ENCODE measurements around the gene RNF7. TPM values are rescaled to one million over a fixed set of nuclear protein-coding genes. Genes with fewer than 3 reads are reported as not detected.

Gene RNF7
- total RNA-seq, 1 donor, result 48.1 TPM

GRCh38 chr3:141795276-141795675 lies 57.2 kb downstream of the RNF7 start:
- Histone ChIP-seq H2AFZ (ENCODE audit: low read length) (no peak overlapping the region), H3K27me3 (ENCODE audit: insufficient read depth, low read length) (no peaks in the 10 kb centered on the region), H3K27ac (ENCODE audit: low read depth, low read length) (no peak overlapping the region), H3K36me3 (ENCODE audit: insufficient read depth, low read length) (no peaks in the 10 kb centered on the region), H3K4me2 (ENCODE audit: insufficient read depth, low read length) (no peak overlapping the region), H3K9me3 (ENCODE audit: low read depth, low read length) (no peaks in the 10 kb centered on the region), H4K20me1 (ENCODE audit: insufficient read depth, low read length) (no peaks in the 10 kb centered on the region), H3K4me1 (ENCODE audit: insufficient read depth, low read length) (peaks cover 3% of the 10 kb centered on the region), H3K79me2 (ENCODE audit: insufficient read depth, low read length) (no peaks in the 10 kb centered on the region), H3K4me3 (ENCODE audit: insufficient read depth, low read length) (no peak overlapping the region)
- TF ChIP-seq CTCF (IDR thresholded peaks at IDR 0.05; ENCODE audit: extremely low read depth, low read depth, low read length), result no peak
- no peak for DNase-seq (ENCODE audit: insufficient read length, low spot score, missing footprints)

- TF ChIP-seq CTCF (IDR thresholded peaks at IDR 0.05; ENCODE audit: extremely low read depth, low read depth, low read length), result no peak
- no peak overlapping the region for H3K4me2 ChIP-seq (ENCODE audit: insufficient read depth, low read length)
- no peak overlapping the region for H3K27ac ChIP-seq (ENCODE audit: low read depth, low read length)
- no peaks in the 10 kb centered on the region for H3K79me2 ChIP-seq (ENCODE audit: insufficient read depth, low read length)
- no peaks in the 10 kb centered on the region for H3K9me3 ChIP-seq (ENCODE audit: low read depth, low read length)
- H3K36me3 ChIP-seq (ENCODE audit: insufficient read depth, low read length), result no peaks in the 10 kb centered on the region
- peaks cover 3% of the 10 kb centered on the region for H3K4me1 ChIP-seq (ENCODE audit: insufficient read depth, low read length)
- H4K20me1 ChIP-seq (ENCODE audit: insufficient read depth, low read length), result no peaks in the 10 kb centered on the region
- H3K27me3 ChIP-seq (ENCODE audit: insufficient read depth, low read length), result no peaks in the 10 kb centered on the region
- no peak for DNase-seq (ENCODE audit: insufficient read length, low spot score, missing footprints)
- no peak overlapping the region for H3K4me3 ChIP-seq (ENCODE audit: insufficient read depth, low read length)
- H2AFZ ChIP-seq (ENCODE audit: low read length), result no peak overlapping the region
Measured at GRCh38 chr3:141795741-141796080, 57.6 kb downstream of the RNF7 start.

- Histone ChIP-seq H3K4me3 (ENCODE audit: insufficient read depth, low read length) (no peak overlapping the region), H3K36me3 (ENCODE audit: insufficient read depth, low read length) (no peaks in the 10 kb centered on the region), H3K9me3 (ENCODE audit: low read depth, low read length) (no peaks in the 10 kb centered on the region), H3K27ac (ENCODE audit: low read depth, low read length) (no peak overlapping the region), H2AFZ (ENCODE audit: low read length) (peak overlapping the region; percentile 97), H3K79me2 (ENCODE audit: insufficient read depth, low read length) (no peaks in the 10 kb centered on the region), H3K27me3 (ENCODE audit: insufficient read depth, low read length) (no peaks in the 10 kb centered on the region), H4K20me1 (ENCODE audit: insufficient read depth, low read length) (no peaks in the 10 kb centered on the region), H3K4me1 (ENCODE audit: insufficient read depth, low read length) (peaks cover 3% of the 10 kb centered on the region), H3K4me2 (ENCODE audit: insufficient read depth, low read length) (no peak overlapping the region)
- no peak for DNase-seq (ENCODE audit: insufficient read length, low spot score, missing footprints)
- no peak for TF ChIP-seq CTCF (IDR thresholded peaks at IDR 0.05; ENCODE audit: extremely low read depth, low read depth, low read length)
Measured at GRCh38 chr3:141796081-141796888, 58.2 kb downstream of the RNF7 start.

Small RNA genes within 50 kb of the gene (small RNA-seq; reads per million reads assigned to genes)
- not detected for gene AC112771.1

Other genes with a start within 250 kb of the RNF7 start
- gene GRK7, start 25.1 kb downstream of the RNF7 start, total RNA-seq, result not detected in 2 replicates
- 37.3 and 46.6 TPM in 2 replicates for gene ATP1B3, start 138.3 kb downstream of the RNF7 start, total RNA-seq

Data from osteoblast (primary cell).